Measurements from ENCODE around the gene ABL1. TPM values are rescaled to one million over a fixed set of nuclear protein-coding genes. Genes with fewer than 3 reads are reported as not detected.

Gene ABL1
- total RNA-seq, 1 donor from 2014 or later: 113 TPM

DNA sequence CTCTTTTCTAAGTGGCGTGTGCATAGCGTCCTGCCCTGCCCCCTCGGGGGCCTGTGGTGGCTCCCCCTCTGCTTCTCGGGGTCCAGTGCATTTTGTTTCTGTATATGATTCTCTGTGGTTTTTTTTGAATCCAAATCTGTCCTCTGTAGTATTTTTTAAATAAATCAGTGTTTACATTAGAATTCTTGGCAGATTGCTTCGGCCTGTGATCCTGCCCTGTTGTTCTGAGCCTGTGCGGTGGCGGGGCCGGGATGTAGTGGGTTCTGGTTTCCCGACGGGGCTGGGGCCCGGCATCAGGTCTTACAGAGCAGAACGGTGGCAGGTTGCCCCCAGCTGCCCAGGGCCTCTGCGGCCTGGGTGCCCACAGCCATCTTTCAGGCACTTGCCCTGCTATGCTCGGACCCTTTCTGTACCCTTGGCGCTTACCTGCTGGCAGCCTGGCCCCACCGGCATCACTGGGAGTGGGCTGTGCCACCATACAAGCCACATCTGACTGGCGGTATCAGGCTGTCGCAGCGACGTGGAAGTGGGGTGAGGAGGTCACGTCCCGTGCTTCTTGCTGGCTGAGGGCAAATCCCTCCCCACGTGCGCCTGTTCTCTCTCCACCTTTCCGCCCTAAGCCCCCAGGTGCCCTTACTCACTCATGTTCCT is 52.6 kb downstream of the ABL1 start:
- DNase-seq (ENCODE audit: low read depth) (no peak), FAIRE-seq (no peak)
- H3K9me3 Mint-ChIP-seq (ENCODE audit: unreplicated experiment): no peaks in the 10 kb centered on the region
- Histone ChIP-seq H3K9ac (ENCODE audit: low read length) (no peak overlapping the region), H4K20me1 (ENCODE audit: insufficient read depth, low read length) (peaks cover 91% of the 10 kb centered on the region), H3K27ac (ENCODE audit: low read depth, low read length) (no peak overlapping the region), H3K36me3 (ENCODE audit: insufficient read depth, low read length) (peaks cover 45% of the 10 kb centered on the region), H3K4me2 (ENCODE audit: low read length) (no peak overlapping the region), H3K9me3 (ENCODE audit: insufficient read depth, low read depth, low read length) (no peaks in the 10 kb centered on the region), H3K4me3 (ENCODE audit: insufficient read depth, low read depth, low read length) (no peak overlapping the region), H2AFZ (ENCODE audit: low read depth, low read length) (no peak overlapping the region), H3K4me1 (ENCODE audit: insufficient read depth, low read length) (no peaks in the 10 kb centered on the region), H3K79me2 (ENCODE audit: insufficient read depth, low read length) (peaks cover 41% of the 10 kb centered on the region), H3K27me3 (ENCODE audit: insufficient read depth, low read length) (no peaks in the 10 kb centered on the region)
- TF ChIP-seq CTCF (IDR thresholded peaks at IDR 0.05; ENCODE audit: insufficient read depth, low read depth, low read length): no peak
- TF ChIP-seq EZH2 (IDR thresholded peaks at IDR 0.05; ENCODE audit: insufficient read depth, low read length): no peak
- H3K27me3 Mint-ChIP-seq (ENCODE audit: low read depth, unreplicated experiment): no peaks in the 10 kb centered on the region
- peak overlapping the region; percentile 47 for H3K27ac Mint-ChIP-seq (ENCODE audit: unreplicated experiment)
- peaks cover 7% of the 10 kb centered on the region for H3K4me1 Mint-ChIP-seq (ENCODE audit: low read depth, unreplicated experiment)
- H3K4me3 Mint-ChIP-seq (ENCODE audit: unreplicated experiment): no peak overlapping the region
- H3K36me3 Mint-ChIP-seq (ENCODE audit: low read depth, unreplicated experiment): peaks cover 13% of the 10 kb centered on the region

DNA sequence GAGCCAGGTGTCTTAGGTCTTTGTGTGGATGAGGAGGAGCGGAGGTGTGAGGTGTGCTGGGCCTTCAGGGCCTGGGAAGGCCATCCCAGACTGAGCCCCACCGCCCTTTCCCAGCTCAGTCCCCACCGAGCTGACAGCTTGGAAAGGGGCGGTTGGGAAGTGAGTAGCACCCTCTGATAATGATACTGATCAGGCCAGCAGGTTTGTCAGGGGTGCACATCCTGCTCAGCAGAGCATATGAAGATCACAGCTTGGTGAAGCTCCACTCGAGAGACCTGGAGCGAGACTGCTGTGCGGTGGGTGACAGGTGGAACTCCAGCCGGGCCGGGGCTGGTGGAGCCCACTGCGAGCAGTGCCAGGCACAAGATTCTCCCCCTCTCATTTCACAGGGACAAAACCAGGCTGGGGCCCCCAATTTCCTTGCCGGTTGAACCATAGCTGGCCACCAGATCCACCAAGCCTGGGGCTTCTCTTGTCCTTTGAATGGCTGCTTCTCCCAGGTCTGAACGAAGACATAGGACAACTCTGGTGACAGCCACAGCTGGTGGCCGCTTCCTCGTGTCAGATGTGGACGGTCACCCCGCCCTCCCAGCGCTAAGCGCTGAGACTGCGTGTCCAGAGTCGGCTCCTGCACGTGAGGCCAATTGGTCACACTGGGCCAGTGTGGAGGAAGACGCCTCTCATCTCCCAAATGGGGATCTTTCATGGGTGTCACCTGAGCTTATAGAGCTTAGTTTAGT is 53.3 kb downstream of the ABL1 start:
- DNase-seq (ENCODE audit: low read depth): no peak
- no peak for FAIRE-seq
- H3K4me2 ChIP-seq (ENCODE audit: low read length): no peak overlapping the region
- Mint-ChIP-seq H3K4me3 (ENCODE audit: unreplicated experiment) (no peak overlapping the region), H3K9me3 (ENCODE audit: unreplicated experiment) (no peaks in the 10 kb centered on the region), H3K27ac (ENCODE audit: unreplicated experiment) (no peak overlapping the region), H3K27me3 (ENCODE audit: low read depth, unreplicated experiment) (no peaks in the 10 kb centered on the region), H3K4me1 (ENCODE audit: low read depth, unreplicated experiment) (peaks cover 7% of the 10 kb centered on the region), H3K36me3 (ENCODE audit: low read depth, unreplicated experiment) (peaks cover 13% of the 10 kb centered on the region)
- H3K79me2 ChIP-seq (ENCODE audit: insufficient read depth, low read length): peaks cover 41% of the 10 kb centered on the region
- H3K36me3 ChIP-seq (ENCODE audit: insufficient read depth, low read length): peaks cover 45% of the 10 kb centered on the region
- peaks cover 93% of the 10 kb centered on the region for H4K20me1 ChIP-seq (ENCODE audit: insufficient read depth, low read length)
- no peak overlapping the region for H3K4me3 ChIP-seq (ENCODE audit: insufficient read depth, low read depth, low read length)
- H2AFZ ChIP-seq (ENCODE audit: low read depth, low read length): no peak overlapping the region
- H3K9me3 ChIP-seq (ENCODE audit: insufficient read depth, low read depth, low read length): no peaks in the 10 kb centered on the region
- no peaks in the 10 kb centered on the region for H3K4me1 ChIP-seq (ENCODE audit: insufficient read depth, low read length)
- H3K9ac ChIP-seq (ENCODE audit: low read length): no peak overlapping the region
- H3K27ac ChIP-seq (ENCODE audit: low read depth, low read length): no peak overlapping the region
- TF ChIP-seq CTCF (IDR thresholded peaks at IDR 0.05; ENCODE audit: insufficient read depth, low read depth, low read length) (no peak), EZH2 (IDR thresholded peaks at IDR 0.05; ENCODE audit: insufficient read depth, low read length) (no peak)
- H3K27me3 ChIP-seq (ENCODE audit: insufficient read depth, low read length): no peaks in the 10 kb centered on the region

DNA sequence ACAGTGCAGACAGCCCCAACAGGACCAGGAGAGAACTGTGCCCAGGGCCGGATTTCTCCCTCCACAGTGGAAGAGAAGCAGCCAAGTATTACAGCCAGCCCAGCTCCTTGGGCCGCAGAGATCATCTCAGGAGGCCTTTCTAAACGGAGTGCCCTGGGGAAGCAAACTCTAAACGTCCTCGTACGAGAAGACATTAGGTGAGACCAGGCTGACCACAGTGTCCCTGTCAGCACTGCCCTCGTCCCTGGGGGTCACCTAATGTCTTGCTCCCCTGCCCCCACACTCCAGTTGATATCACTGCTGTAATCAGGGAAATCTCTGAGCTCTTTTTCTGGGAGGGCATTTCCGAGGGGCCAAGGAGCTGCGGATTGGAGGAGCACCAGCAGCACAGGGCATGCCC is 55.1 kb downstream of the ABL1 start:
- Histone ChIP-seq H3K36me3 (ENCODE audit: insufficient read depth, low read length) (peaks cover 34% of the 10 kb centered on the region), H3K27me3 (ENCODE audit: insufficient read depth, low read length) (no peaks in the 10 kb centered on the region), H3K27ac (ENCODE audit: low read depth, low read length) (no peak overlapping the region), H3K9ac (ENCODE audit: low read length) (no peak overlapping the region), H2AFZ (ENCODE audit: low read depth, low read length) (no peak overlapping the region), H3K9me3 (ENCODE audit: insufficient read depth, low read depth, low read length) (no peaks in the 10 kb centered on the region), H3K79me2 (ENCODE audit: insufficient read depth, low read length) (peaks cover 33% of the 10 kb centered on the region), H3K4me2 (ENCODE audit: low read length) (no peak overlapping the region), H4K20me1 (ENCODE audit: insufficient read depth, low read length) (peaks cover 95% of the 10 kb centered on the region), H3K4me3 (ENCODE audit: insufficient read depth, low read depth, low read length) (no peak overlapping the region), H3K4me1 (ENCODE audit: insufficient read depth, low read length) (peaks cover 5% of the 10 kb centered on the region)
- no peak for DNase-seq (ENCODE audit: low read depth)
- no peak for FAIRE-seq
- Mint-ChIP-seq H3K4me3 (ENCODE audit: unreplicated experiment) (no peak overlapping the region), H3K27me3 (ENCODE audit: low read depth, unreplicated experiment) (no peaks in the 10 kb centered on the region), H3K27ac (ENCODE audit: unreplicated experiment) (no peak overlapping the region), H3K36me3 (ENCODE audit: low read depth, unreplicated experiment) (peaks cover 14% of the 10 kb centered on the region), H3K9me3 (ENCODE audit: unreplicated experiment) (no peaks in the 10 kb centered on the region), H3K4me1 (ENCODE audit: low read depth, unreplicated experiment) (peaks cover 7% of the 10 kb centered on the region)
- no peak for TF ChIP-seq EZH2 (IDR thresholded peaks at IDR 0.05; ENCODE audit: insufficient read depth, low read length)
- no peak for TF ChIP-seq CTCF (IDR thresholded peaks at IDR 0.05; ENCODE audit: insufficient read depth, low read depth, low read length)

All from astrocyte (in vitro differentiated cells and primary cell).